ENCODE measurements around the gene PCED1B.
"Not testable (repeated sequence)": the region's sequence is repeated elsewhere in the genome, so short reads cannot be mapped to it uniquely, and the experiment has no call there.

The PCED1B gene, protein sequence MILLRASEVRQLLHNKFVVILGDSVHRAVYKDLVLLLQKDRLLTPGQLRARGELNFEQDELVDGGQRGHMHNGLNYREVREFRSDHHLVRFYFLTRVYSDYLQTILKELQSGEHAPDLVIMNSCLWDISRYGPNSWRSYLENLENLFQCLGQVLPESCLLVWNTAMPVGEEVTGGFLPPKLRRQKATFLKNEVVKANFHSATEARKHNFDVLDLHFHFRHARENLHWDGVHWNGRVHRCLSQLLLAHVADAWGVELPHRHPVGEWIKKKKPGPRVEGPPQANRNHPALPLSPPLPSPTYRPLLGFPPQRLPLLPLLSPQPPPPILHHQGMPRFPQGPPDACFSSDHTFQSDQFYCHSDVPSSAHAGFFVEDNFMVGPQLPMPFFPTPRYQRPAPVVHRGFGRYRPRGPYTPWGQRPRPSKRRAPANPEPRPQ

GRCh38 chr12:47079468-47079980 is at the start of gene PCED1B, which contains the start of gene AMIGO2:
TSS of gene PCED1B (plus strand) at chr12:47079621. CDS start at chr12:47235064, 155,443 bp downstream.
TSS of gene AMIGO2 (minus strand) at chr12:47079959. CDS start at chr12:47079002, 957 bp downstream.
- no peak for DNase-seq

DNA sequence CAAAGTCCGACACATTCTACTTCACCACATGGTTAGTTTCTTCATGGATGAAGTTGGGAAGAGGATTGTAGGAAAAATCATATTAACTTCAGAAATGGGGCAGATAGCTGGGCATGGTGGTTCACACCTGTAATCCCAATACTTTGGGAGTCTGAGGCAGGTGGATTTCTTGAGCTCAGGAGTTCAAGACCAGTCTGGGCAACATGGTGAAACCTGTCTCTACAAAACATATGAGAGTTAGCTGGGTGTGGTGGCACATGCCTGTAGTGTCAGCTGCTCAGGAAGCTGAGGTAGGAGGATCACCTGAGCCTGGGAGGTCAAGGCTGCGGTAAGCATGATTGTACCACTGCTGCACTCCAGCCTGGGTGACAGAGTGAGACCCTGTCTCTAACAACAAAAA is 49.5 kb upstream of the PCED1B start:
- no peak for DNase-seq

GRCh38 chr12:47032644-47033043 is 46.8 kb upstream of the PCED1B start:
- no peak for DNase-seq

- DNase-seq, result no peak
Measured at GRCh38 chr12:47033081-47033480, 46.3 kb upstream of the PCED1B start.

DNA sequence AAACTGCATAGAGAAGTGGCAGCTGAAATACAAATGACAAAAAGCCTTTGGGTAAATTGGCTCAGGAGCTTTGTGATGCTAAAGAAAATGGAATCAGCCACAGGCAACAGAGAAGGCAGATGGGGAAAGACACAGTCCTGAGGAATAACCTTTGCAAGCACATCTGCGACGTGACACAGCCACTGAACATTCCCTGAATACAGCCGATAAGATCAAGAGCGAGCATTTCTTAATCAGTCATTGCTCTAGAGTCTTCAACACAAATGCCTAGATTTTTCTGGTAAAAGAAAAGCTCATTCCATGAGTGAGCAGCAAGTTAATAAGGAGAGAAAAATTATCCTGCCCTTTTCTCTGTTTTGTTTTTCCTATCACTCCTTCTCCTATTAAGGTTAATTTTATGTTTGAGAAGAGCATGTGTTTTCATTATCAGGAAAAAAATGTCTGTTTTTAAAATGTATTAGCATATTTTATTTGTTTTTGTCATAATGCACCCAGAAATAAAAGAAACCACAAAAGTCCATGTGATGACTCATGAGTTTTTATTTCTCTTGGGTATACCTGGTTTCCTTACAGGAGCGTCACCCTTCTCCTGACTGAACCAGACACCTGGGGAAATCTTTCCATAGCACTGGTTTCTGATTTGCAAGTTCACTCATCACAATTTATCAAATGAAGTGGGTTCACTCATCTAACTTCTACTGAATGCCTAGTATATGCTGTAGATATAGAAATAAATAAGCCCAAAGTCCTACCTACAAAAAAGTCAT is 45.4 kb upstream of the PCED1B start:
- DNase-seq, result no peak

DNA sequence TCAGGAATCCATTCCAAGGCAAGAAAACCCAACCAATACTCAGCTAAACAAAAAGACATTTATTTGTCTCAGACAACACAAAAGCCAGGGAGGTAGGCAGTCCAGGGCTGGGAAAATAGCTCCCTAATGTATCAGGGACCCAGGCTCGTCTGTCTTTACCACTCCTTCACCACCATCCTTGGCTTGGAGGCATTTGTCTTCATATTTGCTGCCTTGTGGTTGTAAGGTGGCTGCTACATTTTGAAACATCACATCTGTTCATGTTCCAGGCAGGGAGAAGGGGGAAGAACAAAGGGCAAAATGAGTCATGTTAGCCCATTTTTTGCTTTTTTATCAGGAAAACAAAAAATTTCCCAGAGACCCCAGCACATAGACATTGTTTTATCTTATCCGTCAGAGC is 44.8 kb upstream of the PCED1B start:
- DNase-seq, result no peak

DNA sequence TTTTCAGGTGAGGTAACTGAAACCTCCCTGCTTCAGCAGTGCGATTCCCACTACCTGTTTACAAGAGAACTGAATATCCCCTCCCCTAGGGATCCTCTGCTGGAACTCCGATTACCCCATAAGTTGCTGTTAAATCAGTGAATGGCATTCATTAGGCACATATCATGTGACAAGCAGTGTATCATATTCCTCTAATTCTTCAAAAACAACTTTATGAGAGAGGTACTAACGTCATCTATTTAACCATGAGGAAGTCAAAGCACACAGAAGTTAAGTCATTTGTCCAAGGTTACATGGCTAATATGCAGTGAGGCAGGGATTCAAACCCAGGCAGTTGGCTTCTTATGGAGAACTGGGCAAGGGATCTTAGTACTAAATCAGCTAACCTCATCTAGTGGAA is 43.9 kb upstream of the PCED1B start:
- no peak for DNase-seq

DNA sequence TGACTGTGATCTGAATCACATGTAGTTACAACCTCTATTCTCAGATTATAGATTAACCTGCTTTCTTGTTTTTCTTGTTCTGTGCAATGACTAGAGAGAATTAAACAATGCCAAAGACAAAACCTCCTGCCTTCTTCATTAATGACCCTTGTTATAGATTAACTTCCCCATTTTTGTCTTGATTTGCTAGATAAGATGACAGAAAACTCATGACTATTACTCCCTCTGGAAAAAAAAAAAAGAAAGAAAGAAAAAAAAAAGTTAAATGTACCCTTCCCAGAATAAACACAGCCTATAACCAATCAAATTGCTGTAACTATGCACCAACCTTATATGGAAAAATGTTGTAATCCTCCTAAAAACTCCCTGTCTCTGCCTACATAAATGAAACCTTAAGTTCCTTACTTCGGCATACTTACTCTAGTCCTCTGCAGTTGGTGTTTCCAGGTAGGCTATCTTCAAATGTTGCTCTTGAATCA is 41.1 kb upstream of the PCED1B start:
- DNase-seq, result no peak

GRCh38 chr12:47039079-47039478 is 40.3 kb upstream of the PCED1B start:
- no peak for DNase-seq

GRCh38 chr12:47039756-47040155 is 39.7 kb upstream of the PCED1B start:
- DNase-seq, result no peak

DNA sequence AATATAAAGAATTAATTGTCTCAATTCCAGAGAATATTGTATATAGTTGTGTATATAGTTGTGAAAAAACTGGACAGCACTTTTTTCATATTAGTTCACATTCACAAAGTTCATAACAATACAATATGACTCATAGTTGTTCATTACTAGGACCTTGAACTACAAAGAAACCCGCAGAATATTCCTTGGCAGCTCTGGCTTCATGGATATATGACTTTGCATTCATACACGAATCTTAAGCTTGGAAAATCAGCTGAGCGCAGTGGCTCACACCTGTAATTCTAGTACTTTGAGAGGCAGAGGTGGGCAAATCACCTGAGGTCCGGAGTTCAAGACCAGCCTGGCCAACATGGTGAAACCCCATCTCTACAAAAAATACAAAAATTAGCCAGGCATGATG is 38.1 kb upstream of the PCED1B start:
- DNase-seq, result no peak

DNA sequence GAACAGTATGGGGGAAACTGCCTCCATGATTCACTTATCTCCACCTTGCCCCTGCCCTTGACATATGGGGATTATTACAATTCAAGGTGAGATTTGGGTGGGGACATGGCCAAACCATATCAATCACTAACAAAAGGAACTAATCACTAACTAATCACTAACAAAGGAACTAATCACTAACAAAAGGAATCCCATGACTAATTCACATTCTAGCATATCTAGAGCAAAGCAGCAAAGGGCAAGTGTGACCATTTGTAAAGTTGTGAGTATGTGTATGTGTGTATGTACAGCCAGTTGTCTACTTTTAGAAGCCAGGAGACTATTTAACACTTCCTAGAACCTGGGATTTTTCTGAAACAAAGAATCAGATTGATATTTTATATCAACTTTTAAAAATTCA is 30.9 kb upstream of the PCED1B start:
- DNase-seq, result no peak

DNA sequence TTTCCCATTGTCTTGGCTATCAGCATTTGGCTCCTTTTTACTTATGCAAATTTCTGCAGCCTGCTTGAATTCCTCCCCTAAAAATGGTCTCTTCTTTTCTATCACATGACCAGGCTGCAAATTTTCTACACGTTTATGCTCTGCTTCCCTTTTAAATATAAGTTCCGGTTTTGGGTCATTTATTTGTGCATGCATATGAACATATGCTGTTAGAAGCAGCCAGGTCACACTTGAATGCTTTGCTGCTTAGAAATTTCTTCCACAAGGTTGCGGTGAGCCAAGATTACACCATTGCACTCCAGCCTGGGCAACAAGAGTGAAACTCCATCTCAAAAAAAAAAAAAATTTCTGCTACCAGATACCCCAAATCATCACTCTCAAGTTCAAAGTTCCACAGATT is 28.1 kb upstream of the PCED1B start:
- not testable (repeated sequence) for DNase-seq

DNA sequence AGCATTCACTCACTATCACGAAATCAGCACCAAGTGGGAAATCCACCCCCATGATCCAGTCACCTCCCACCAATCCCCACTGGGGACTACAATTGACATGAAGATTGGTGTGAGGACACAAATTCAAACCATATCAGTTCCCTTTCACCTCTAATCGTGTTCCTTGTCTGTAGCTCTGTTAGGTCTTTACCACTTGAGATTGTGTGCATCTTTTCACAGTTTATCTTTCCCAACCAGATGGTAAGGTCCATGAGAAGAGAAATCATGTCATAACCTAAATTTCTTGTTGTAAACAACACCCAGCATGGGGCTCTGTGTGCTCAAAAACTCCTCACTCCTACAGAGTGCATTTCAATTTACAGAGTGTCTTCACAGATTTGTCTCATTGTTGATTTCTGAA is 27.1 kb upstream of the PCED1B start:
- DNase-seq, result no peak

- no peak for DNase-seq
Measured at GRCh38 chr12:47053961-47054360, 25.5 kb upstream of the PCED1B start.

DNA sequence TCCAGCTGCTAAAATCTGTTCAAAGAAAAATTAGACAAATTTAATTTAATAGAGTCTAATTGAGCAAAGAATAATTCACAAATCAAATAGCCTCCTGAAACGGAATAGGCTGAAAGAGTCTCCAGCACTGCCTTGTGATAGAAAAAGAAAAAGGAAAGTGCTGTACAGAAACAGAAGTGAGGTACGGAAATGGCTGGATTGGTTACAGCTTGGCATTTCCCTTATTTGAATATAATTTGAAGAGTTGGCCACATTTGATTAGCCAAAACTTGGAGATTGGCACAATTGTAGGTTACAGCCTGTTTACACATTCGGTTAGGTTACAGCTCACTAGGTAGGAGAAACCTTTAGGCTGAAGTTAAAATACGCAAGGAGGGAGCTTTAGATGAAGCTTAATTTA is 24.8 kb upstream of the PCED1B start:
- DNase-seq, result no peak

GRCh38 chr12:47055856-47056255 is 23.6 kb upstream of the PCED1B start:
- DNase-seq, result not testable (repeated sequence)

DNA sequence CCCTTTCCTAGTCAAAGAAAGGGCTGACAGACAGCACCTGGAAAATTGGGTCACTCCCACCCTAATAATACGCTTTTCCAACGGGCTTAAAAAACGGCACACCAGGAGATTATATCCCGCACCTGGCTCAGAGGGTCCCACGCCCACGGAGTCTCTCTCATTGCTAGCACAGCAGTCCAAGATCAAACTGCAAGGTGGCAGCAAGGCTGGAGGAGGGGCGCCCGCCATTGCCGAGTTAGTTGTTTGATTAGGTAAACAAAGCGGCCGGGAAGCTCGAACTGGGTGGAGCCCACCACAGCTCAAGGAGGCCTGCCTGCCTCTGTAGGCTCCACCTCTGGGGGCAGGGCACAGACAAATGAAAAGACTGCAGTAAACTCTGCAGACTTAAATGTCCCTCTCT is 22.5 kb upstream of the PCED1B start:
- DNase-seq, result not testable (repeated sequence)

DNA sequence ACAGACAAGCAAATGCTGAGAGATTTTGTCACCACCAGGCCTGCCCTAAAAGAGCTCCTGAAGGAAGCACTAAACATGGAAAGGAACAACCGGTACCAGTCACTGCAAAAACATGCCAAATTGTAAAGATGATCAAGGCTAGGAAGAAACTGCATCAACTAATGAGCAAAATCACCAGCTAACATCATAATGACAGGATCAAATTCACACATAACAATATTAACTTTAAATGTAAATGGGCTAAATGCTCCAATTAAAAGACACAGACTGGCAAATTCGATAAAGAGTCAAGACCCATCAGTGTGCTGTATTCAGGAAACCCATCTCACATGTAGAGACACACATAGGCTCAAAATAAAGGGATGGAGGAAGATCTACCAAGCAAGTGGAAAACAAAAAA is 20.8 kb upstream of the PCED1B start:
- not testable (repeated sequence) for DNase-seq

DNA sequence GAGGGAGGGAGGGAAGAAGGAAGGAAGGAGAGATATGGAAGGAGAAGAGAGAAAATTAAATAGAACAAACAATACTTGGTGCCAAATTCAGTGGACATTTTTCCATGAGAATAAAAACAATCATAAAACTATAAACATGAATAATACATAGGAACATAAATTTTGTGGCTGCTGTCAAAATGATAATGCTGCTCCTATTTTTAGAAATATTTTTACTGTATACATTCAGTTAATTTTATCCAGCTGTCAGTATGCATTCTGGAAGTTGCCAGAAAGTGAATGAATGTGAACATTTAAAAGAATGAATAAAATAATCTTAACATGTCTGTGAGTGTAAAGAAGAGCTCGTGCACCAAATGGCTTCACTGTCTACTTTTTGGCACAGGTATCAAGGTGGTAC is 13.9 kb upstream of the PCED1B start:
- DNase-seq, result no peak

- DNase-seq, result no peak
Measured at GRCh38 chr12:47066278-47067025, 13.0 kb upstream of the PCED1B start.

DNA sequence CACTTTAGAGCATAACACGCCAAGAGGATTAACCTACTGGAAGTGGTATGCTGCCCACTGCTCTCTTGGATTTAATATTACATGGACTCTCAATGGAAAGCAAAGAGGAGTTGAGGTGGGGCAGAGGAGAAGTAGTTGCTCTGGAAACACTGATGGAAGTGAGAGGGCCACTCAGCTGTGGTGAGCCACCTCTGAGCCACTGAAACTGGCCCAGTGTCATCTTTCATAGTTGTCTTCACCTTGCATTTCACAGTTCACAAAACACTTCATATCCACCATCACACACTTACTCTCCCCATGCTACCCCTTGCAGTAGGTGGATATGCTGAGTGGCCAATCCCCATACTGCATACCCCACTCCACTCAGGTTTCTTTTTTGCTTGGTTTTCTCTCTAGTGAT is 12.2 kb upstream of the PCED1B start:
- DNase-seq, result no peak
